GM12878 (cell line): ENCODE results near the gene PRMT1. TPM values are rescaled to one million over a fixed set of nuclear protein-coding genes. Genes with fewer than 3 reads are reported as not detected.

Experiments used
- EED ChIP-seq: sonication (generic); IDR thresholded peaks from 2 replicates; pipeline ENCODE4 v1.6.1; 2016; ENCODE audit warnings: antibody characterized with exemption, low read depth
- EP300 ChIP-seq, 2 experiments: fragments of 150-350 bp in 1 of 2; IDR thresholded peaks; 2 replicates each; pipeline ENCODE4 v1.6.1; 2011 to 2012; ENCODE audit warnings: low read depth in 2 of 2, low read length in 2 of 2, borderline replicate concordance in 1 of 2, improper control_type of control experiment in 1 of 2, inconsistent platforms in 1 of 2; ENCODE audit not compliant: control insufficient read depth in 1 of 2
- HDAC2 ChIP-seq: fragments of 200-600 bp; sonication (generic); IDR thresholded peaks from 2 replicates; pipeline ENCODE4 v1.6.1; 2017
- IKZF1 ChIP-seq: fragments of 450-650 bp; conservative IDR thresholded peaks from 2 replicates; pipeline ENCODE4 v1.6.1; 2017; ENCODE audit warnings: antibody characterized with exemption, mild to moderate bottlenecking
- JUNB ChIP-seq: IDR thresholded peaks from 2 replicates; pipeline ENCODE4 v1.6.1; 2016; ENCODE audit warnings: antibody characterized with exemption, mild to moderate bottlenecking
- MEF2B ChIP-seq: fragments of 450-650 bp; IDR thresholded peaks from 2 replicates; pipeline ENCODE4 v1.6.1; 2018; ENCODE audit warnings: mild to moderate bottlenecking, moderate library complexity; ENCODE audit not compliant: partially characterized antibody, poor library complexity, severe bottlenecking
- MXI1 ChIP-seq: fragments of 150-350 bp; IDR thresholded peaks from 2 replicates; pipeline ENCODE4 v1.6.1; 2011; ENCODE audit warnings: low read depth, mild to moderate bottlenecking, inconsistent platforms, low read length, improper control_type of control experiment
- NRF1 ChIP-seq: conservative IDR thresholded peaks from 2 replicates; pipeline ENCODE4 v1.6.1; 2011; ENCODE audit warnings: mild to moderate bottlenecking, low read depth, low read length, improper control_type of control experiment
- PML ChIP-seq: IDR thresholded peaks from 2 replicates; pipeline ENCODE4 v1.6.1; 2012; ENCODE audit warnings: low read length, inconsistent platforms
- POLR2A ChIP-seq: IDR thresholded peaks from 2 replicates; pipeline ENCODE4 v1.6.1; 2011; ENCODE audit warnings: low read depth, mild to moderate bottlenecking, low read length
- RCOR1 ChIP-seq: conservative IDR thresholded peaks from 2 replicates; pipeline ENCODE4 v1.6.1; 2012; ENCODE audit warnings: low read depth, low read length, improper control_type of control experiment
- SRF ChIP-seq, 2 experiments: IDR thresholded peaks; 2 replicates each; pipeline ENCODE4 v1.6.1; 2011; ENCODE audit warnings: low read depth in 2 of 2, low read length in 2 of 2, mild to moderate bottlenecking in 1 of 2, moderate library complexity in 1 of 2
- ZNF207 ChIP-seq: fragments of 450-650 bp; IDR thresholded peaks from 2 replicates; pipeline ENCODE4 v1.6.1; 2014; ENCODE audit warnings: antibody characterized with exemption, mild to moderate bottlenecking, borderline replicate concordance
- ZNF274 ChIP-seq: IDR thresholded peaks from one replicate; pipeline ENCODE4 v1.8.0; 2011; ENCODE audit not compliant: insufficient read length, insufficient read depth
- ZNF384 ChIP-seq: IDR thresholded peaks from 2 replicates; pipeline ENCODE4 v1.6.1; 2012; ENCODE audit warnings: low read depth, mild to moderate bottlenecking, low read length, improper control_type of control experiment, borderline replicate concordance
- polyA plus RNA-seq, 11 experiments: library from polyadenylated mRNA; depleted of rRNA in 4 of 11; unstranded in 6 of 11; stranded (reverse) in 5 of 11; fragments of >200 nt; fragmentation: Nextera tagmentation in 4 of 11; fragmentation: Illumina TruSeq in 1 of 11; extraction: Ambion mirVana in 4 of 11; extraction: Trizol in 1 of 11; gene quantifications; 1 replicate in 1 of 11; 2 replicates in 10 of 11; pipeline versions ENCODE4 v1.2.1 to v1.2.3, GENCODE V29; 2011 to 2016; ENCODE audit warnings: inconsistent platforms in 2 of 11, missing spikeins in 2 of 11, low read depth in 1 of 11
- total RNA-seq, 4 experiments: library from RNA; depleted of rRNA in 3 of 4; stranded (reverse); fragments of >200 nt in 3 of 4; fragmentation: Illumina TruSeq in 1 of 4; extraction: Trizol in 1 of 4; gene quantifications; 2 replicates each; pipeline versions ENCODE4 v1.2.1 to v1.2.3, GENCODE V29; 2013 to 2021
- TF ChIP-seq, protein P1 (sequence below): fragments of 450-650 bp; IDR thresholded peaks from 2 replicates; pipeline ENCODE4 v1.6.1; 2017; ENCODE audit warnings: mild to moderate bottlenecking, moderate library complexity
- TF ChIP-seq, protein P2 (sequence below): fragments of 450-650 bp; IDR thresholded peaks from 2 replicates; pipeline ENCODE4 v1.6.1; 2017; ENCODE audit warnings: mild to moderate bottlenecking, moderate library complexity
- TF ChIP-seq, protein P3 (sequence below): IDR thresholded peaks from 2 replicates; pipeline ENCODE4 v1.6.1; 2011; ENCODE audit warnings: borderline replicate concordance, low read depth, mild to moderate bottlenecking, moderate library complexity, low read length; ENCODE audit not compliant: insufficient read depth, poor library complexity, severe bottlenecking
- TF ChIP-seq, protein P4 (sequence below): IDR thresholded peaks from 2 replicates; pipeline ENCODE4 v1.6.1; 2011; ENCODE audit warnings: low read depth, low read length, improper control_type of control experiment, borderline replicate concordance

PRMT1 gene
- total and polyA plus RNA-seq, 10 of the 15 experiments (the other 5 are each of a cell fraction or from before 2014, with no cell fraction given): 19.9 to 667 (median 444) TPM

DNA sequence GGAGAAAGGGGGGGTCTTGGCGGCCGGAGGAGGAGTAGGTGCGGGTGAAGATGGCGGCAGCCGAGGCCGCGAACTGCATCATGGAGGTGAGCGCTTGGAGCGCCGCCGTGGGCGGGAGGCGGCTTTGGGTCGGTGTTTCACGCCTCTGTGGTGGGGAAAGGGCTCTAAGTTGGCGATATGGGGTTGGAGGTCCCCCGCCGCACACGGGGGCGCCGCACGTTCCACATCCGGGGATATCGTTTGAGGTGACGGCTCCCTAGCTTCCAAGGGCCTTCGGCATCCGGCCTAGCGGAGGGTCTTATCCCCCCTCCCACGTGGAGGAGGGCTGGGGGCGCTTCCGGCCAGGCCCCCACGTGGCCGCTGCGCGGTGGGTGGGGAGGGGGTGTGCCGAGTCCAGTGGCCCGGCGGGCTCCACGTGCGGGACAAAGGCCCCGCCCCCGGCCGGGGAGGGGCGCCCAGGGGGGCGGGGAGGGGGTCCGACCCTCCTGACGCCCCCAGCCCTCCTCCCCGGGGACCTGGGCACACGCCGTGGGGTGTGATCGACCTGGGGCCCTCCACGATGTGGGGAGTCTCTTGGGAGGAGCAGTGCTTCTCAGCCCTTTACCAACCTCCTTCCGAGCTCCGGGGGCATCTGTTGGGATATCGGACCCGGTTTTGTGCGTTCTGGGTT lies at the start of gene PRMT1 (continued):
- TF ChIP-seq, protein P1, sequence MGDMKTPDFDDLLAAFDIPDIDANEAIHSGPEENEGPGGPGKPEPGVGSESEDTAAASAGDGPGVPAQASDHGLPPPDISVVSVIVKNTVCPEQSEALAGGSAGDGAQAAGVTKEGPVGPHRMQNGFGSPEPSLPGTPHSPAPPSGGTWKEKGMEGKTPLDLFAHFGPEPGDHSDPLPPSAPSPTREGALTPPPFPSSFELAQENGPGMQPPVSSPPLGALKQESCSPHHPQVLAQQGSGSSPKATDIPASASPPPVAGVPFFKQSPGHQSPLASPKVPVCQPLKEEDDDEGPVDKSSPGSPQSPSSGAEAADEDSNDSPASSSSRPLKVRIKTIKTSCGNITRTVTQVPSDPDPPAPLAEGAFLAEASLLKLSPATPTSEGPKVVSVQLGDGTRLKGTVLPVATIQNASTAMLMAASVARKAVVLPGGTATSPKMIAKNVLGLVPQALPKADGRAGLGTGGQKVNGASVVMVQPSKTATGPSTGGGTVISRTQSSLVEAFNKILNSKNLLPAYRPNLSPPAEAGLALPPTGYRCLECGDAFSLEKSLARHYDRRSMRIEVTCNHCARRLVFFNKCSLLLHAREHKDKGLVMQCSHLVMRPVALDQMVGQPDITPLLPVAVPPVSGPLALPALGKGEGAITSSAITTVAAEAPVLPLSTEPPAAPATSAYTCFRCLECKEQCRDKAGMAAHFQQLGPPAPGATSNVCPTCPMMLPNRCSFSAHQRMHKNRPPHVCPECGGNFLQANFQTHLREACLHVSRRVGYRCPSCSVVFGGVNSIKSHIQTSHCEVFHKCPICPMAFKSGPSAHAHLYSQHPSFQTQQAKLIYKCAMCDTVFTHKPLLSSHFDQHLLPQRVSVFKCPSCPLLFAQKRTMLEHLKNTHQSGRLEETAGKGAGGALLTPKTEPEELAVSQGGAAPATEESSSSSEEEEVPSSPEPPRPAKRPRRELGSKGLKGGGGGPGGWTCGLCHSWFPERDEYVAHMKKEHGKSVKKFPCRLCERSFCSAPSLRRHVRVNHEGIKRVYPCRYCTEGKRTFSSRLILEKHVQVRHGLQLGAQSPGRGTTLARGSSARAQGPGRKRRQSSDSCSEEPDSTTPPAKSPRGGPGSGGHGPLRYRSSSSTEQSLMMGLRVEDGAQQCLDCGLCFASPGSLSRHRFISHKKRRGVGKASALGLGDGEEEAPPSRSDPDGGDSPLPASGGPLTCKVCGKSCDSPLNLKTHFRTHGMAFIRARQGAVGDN: peak; percentile 18; the same call in 1 of the 2 replicates
- TF ChIP-seq, protein P2, sequence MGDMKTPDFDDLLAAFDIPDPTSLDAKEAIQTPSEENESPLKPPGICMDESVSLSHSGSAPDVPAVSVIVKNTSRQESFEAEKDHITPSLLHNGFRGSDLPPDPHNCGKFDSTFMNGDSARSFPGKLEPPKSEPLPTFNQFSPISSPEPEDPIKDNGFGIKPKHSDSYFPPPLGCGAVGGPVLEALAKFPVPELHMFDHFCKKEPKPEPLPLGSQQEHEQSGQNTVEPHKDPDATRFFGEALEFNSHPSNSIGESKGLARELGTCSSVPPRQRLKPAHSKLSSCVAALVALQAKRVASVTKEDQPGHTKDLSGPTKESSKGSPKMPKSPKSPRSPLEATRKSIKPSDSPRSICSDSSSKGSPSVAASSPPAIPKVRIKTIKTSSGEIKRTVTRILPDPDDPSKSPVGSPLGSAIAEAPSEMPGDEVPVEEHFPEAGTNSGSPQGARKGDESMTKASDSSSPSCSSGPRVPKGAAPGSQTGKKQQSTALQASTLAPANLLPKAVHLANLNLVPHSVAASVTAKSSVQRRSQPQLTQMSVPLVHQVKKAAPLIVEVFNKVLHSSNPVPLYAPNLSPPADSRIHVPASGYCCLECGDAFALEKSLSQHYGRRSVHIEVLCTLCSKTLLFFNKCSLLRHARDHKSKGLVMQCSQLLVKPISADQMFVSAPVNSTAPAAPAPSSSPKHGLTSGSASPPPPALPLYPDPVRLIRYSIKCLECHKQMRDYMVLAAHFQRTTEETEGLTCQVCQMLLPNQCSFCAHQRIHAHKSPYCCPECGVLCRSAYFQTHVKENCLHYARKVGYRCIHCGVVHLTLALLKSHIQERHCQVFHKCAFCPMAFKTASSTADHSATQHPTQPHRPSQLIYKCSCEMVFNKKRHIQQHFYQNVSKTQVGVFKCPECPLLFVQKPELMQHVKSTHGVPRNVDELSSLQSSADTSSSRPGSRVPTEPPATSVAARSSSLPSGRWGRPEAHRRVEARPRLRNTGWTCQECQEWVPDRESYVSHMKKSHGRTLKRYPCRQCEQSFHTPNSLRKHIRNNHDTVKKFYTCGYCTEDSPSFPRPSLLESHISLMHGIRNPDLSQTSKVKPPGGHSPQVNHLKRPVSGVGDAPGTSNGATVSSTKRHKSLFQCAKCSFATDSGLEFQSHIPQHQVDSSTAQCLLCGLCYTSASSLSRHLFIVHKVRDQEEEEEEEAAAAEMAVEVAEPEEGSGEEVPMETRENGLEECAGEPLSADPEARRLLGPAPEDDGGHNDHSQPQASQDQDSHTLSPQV: no peak
- TF ChIP-seq JUNB (no peak), NRF1 (no peak), PML (no peak; the same call in 1 of the 2 replicates), POLR2A (peak; percentile 96), EP300 (IDR thresholded peaks at IDR 0.05; ENCODE audit: borderline replicate concordance in 1 of 2, control insufficient read depth in 1 of 2, low read depth in 2 of 2, low read length in 2 of 2) (no peak), EED (peak; percentile 60; the same call in 1 of the 2 replicates), IKZF1 (peak; percentile 68), HDAC2 (0 out of 2 replicates have a peak, but pooled peaks have one; percentile 71), MEF2B (peak; percentile 83), ZNF274 (no peak), MXI1 (peak; percentile 92), RCOR1 (peak; percentile 0; the same call in 1 of the 2 replicates), ZNF384 (no peak), ZNF207 (peak; percentile 95), SRF (IDR thresholded peaks at IDR 0.05; ENCODE audit: low read depth in 2 of 2, low read length in 2 of 2) (0 out of 4 replicates have a peak, but pooled peaks of 1 of the 2 experiments have one; percentile 3)
- TF ChIP-seq, protein P3, sequence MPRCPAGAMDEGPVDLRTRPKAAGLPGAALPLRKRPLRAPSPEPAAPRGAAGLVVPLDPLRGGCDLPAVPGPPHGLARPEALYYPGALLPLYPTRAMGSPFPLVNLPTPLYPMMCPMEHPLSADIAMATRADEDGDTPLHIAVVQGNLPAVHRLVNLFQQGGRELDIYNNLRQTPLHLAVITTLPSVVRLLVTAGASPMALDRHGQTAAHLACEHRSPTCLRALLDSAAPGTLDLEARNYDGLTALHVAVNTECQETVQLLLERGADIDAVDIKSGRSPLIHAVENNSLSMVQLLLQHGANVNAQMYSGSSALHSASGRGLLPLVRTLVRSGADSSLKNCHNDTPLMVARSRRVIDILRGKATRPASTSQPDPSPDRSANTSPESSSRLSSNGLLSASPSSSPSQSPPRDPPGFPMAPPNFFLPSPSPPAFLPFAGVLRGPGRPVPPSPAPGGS: no peak
- TF ChIP-seq, protein P4, sequence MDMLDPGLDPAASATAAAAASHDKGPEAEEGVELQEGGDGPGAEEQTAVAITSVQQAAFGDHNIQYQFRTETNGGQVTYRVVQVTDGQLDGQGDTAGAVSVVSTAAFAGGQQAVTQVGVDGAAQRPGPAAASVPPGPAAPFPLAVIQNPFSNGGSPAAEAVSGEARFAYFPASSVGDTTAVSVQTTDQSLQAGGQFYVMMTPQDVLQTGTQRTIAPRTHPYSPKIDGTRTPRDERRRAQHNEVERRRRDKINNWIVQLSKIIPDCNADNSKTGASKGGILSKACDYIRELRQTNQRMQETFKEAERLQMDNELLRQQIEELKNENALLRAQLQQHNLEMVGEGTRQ: peak; percentile 22; the same call in 1 of the 2 replicates
